T47D (cell line): ENCODE measurements around the gene NSUN5.
"Not testable (repeated sequence)": the region's sequence is repeated elsewhere in the genome, so short reads cannot be mapped to it uniquely, and the experiment has no call there.

Experiments
- DNase-seq, 2 experiments: peaks; one replicate each; pipeline versions ENCODE4 v3.0.0 to v3.0.0-alpha.2; 2011 to 2012; ENCODE audit warnings: low read depth in 1 of 2, low spot score in 1 of 2
- JUND ChIP-seq: IDR thresholded peaks from 2 replicates; pipeline ENCODE4 v1.6.1; 2012; ENCODE audit warnings: low read depth
- in situ Hi-C: cut with HindIII; loops from 2 replicates; pipeline ENCODE4 v1.10.0; 2016; ENCODE audit warnings: low sequenced_read_pairs, low pct_unique_long_range_greater_than_20kb

The NSUN5 gene

DNA sequence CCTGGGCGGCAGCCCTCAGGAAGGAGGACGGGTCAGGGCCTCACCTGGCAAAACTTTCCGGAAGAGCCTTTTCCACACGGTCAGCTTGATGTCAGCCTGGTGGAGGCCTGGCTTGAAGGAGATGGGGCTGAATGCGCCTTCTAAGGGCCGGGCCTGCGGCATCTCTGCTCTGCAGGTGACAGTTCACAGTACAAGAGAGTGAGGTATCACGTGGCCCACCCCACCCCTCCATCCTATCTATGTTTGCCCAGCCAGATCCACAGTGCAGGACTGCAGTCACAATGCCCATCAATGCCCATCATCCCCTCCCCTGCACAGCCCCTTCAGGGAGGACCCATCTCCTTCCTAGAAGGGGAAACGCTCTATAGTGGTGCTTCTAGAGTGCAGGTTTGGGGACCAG, 7.9 kb upstream of the NSUN5 start:
- TF ChIP-seq JUND: no peak
- in situ Hi-C loops: no loop called here
- no peak for DNase-seq

DNA sequence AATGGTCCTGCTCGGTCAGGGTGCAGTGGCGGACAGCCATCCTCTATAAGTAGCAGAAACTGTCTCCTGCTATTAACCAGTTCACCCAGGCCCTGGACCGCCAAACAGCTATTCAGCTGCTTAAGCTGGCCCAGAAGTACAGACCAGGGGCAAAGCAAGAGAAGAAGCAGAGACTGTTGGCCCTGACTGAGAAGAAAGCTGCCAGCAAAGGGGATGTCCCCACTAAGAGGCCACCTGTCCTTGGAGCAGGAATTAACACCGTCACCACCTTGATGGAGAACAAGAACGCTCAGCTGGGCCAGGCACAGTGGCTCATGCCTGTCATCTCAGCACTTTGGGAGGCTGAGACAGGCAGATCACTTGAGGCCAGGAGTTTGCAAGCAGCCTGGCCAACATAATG, 5.6 kb upstream of the NSUN5 start:
- DNase-seq: no peak
- no peak for TF ChIP-seq JUND
- in situ Hi-C loops: no loop called here

DNA sequence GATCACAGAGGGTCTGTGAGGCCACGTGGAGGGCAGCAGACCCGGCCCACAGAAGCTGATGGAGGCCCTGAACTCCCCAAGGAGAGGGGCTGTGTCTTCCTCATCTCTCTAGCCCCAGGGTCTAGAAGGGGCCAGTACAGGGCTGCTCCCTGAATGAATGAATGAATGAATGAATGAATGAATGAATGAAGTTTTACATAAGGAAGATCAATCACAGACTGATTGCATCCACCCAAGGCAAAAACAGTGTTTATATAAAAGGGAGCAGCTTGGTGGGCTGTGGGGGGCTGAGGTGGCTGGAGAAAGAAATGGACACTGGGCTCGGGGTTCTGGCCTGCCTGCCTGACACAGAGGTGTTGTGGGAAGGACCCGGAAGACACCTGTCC, 4.9 kb upstream of the NSUN5 start:
- in situ Hi-C loops: no loop called here
- no peak for DNase-seq
- TF ChIP-seq JUND: no peak

DNA sequence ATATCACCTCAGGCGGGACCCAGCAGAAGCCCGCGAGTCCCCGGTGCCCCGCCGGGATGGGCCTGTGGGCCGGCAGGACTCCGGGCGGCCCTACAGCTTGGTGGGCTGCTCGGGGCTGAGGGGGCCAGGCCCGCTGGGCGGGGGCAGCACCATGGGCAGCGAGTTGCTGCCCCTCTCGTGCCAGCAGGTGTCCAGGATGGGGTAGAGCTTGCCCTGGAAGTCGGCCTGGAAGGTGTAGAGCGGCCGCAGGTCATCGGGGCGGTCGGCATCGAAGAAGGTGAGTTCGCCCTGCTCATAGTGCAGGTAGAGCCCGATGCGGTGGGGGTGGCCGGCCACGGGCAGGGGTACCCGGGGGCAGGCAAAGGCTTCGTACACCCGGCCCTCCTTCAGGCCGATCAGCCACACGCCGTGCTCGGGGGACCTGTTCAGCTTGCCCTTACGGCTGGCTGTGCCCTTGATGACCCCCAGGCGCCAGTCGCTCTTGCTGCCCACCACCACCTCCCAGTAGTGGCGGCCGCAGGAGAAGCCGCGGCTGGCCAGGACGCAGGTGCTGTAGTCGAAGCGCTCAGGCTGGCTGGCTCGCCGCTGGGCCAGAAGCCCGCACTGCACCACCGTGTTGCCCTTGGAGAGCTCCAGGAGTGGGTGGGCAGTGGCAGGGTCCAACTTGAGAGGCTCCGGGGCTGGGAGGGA, 4.3 kb upstream of the NSUN5 start:
- in situ Hi-C loops: no loop called here
- no peak for TF ChIP-seq JUND
- DNase-seq: no peak

DNA sequence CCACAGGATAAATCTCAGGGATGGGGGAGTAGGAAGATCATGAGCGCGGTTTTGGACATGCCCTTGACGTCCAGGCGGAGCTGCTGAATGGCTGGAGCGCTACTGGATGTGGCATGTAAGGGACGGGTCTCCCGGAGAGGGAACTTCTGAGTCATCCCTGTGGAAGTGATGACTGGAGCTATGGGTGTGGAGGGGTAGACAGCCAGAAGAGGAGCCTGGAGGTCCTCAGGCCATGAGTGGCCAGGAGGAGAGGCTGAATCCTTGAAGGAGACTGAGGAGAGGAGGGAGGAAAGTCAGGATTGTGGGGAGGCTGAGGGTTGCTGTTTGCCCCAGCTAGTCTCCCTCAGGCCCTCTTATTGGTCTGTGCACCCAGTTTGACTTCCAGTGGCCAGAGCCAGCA, 2.8 kb upstream of the NSUN5 start:
- in situ Hi-C loops, DNase-seq: not testable (repeated sequence)

DNA sequence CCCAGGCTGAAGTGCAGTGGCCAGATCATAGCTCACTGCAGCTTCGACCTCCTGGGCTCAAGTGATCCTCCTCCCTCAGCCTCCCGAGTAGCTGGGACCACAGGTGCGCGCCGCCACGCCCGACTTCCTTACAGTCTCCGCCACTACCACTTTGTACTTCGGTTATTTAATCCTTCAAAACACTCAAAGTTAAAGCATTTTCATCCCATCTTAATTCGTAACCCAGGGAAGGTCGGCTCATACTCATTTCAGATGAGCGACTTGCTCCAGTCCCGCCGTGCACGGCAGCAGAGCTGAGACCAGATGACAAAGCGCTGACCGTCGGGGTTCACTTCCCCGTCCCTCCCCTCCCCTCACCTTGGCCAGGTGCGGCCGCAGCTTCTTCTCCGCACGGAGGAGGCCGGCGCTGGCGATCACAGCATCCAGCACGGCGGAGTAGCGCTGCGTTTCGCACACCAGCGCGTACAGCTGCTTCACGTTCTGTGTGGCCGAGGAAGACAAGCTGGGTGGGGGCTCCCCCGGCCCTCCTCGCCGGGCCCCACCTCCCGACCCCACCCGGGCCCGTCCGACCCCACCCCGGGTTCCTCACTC, 457 bp downstream of the NSUN5 start:
- in situ Hi-C loops: no loop called here
- DNase-seq: peak; percentile 34 to 49
- no peak for TF ChIP-seq JUND

DNA sequence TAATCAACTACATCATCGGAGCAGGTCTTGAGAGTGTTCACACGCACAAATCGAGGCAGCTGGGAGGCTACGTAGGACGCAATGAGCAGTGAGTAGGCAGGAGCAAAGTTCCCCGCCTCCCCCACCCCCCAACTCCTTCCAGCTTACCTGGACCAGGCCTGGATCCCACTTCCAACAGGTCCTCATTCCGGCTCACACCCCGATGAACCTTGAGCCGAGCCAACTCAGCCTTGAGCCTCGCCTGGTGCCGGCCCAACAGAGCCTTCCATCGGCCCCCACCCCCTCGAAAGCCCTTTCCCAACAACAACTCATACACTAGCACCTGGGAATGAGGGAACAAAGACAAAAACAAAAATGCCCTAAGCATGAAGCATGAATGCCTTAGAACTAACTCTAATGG, 1.2 kb downstream of the NSUN5 start:
- in situ Hi-C loops: no loop called here
- DNase-seq: no peak
- no peak for TF ChIP-seq JUND

DNA sequence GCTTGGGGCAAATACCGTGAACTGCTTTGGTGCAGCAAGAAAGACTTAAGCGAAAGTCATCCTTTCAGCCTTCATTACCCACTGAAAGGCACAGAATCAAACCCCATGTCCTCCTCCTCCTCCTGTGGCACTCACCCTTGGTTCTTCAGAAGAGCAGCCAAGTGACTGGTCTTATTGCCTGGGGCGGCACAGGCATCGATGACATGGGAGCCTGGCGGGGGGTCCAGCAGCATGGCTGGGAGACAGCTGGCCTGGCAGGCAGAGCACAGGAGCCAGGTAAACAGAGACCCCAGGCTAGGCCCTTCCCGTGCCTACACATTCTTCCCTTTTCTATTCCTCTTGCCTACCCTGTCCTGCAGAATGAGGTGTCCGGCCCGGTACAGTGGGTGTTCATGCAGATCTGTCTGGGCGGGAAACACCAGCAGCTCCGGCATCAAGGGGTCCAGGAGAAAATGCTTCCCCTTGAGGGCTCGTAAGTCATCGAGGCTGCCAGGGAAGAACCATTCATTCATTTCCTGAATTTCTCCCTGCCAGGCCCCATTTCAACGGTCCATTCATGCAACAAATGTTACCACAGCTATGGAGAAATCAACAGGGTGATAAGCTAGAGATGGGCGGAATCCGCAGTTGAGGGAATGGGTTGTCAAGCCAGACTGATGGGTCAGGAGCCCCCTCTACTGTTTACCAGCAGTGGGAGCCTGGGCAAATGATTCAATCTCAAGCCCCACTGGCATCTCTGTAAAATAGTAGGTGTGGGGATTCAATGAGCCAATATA, 3.8 kb downstream of the NSUN5 start:
- in situ Hi-C loops, DNase-seq: not testable (repeated sequence)

DNA sequence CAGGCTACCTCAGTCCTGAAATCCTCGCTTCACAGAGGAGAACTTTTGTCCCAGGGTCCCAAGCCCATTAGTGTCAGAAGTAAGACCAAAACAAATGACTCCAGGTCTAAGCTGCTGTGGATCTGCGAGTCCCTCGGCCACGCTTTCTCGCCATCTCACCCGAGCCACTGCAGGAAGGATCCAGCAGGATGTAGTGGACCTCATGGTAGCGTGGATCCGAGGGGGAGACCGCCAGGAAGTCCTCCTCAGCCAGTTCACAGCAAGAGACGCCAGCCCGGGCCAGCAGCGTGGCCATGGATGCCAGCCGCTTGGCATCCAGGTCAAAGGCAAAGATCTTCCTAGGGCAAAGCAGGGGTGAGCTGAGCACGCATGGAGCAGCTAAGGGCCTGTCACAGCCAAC, 4.6 kb downstream of the NSUN5 start:
- in situ Hi-C loops: no loop called here
- TF ChIP-seq JUND: no peak
- no peak for DNase-seq

DNA sequence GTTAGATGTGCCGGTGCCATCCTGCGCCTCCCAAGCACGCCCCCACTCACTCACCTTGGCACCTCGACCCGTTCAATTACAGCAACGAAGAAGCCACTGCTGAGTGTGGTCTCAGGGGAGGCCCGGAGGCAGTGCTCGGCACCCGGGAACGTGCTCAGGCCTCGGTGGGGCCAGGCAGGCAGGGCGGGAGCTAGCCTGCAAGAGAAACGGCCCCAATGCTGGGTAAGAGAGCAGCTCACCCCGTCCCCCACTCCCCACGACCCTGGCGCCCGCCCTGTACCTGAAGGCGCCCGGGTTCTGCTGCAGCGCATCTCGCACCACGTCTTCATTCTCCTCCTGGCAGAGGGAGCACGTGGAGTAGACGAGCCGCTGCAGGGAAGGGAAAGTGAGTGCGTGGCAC, 5.1 kb downstream of the NSUN5 start:
- in situ Hi-C loops: no loop called here
- no peak for DNase-seq
- TF ChIP-seq JUND: no peak

DNA sequence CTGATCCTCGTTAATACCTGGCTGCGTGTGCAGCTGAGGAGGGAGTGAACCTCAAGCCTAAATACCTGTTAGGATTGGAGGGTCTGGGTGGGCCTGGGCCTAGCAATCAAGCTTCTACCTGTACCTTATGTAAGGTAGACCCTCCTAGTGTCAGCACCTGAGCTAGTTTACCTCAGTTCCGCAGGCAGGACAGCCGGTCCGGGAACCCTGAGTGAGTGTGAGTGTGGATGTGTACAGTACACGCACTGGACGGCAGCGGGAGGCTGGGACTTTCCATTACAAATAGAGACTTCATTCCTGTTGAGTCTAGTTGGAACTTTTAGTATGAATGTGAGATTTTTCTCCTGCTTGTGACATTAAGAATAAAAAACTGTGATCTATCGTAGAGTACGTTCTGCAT, 5.8 kb downstream of the NSUN5 start:
- in situ Hi-C loops, DNase-seq: not testable (repeated sequence)

DNA sequence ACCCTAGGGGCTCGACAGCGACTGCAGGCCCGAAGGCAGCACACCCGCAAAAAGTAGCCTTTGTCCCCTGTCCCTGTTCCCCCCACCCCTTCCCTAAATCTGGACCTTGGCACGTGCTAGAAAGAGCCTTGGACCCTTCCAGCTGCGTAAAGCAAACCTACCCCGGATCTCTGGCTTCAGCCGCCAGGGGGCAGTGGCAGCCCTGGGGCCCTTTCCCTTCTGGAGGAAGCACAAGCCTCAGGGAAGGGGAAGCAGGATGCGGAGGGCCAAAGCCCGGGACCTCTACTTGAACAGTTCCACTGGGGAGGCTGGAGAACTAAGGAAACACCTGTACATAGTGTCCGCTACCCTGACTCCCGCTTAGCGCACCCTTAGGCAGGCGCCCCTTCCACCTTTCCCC, 7.5 kb downstream of the NSUN5 start:
- in situ Hi-C loops, DNase-seq: not testable (repeated sequence)

DNA sequence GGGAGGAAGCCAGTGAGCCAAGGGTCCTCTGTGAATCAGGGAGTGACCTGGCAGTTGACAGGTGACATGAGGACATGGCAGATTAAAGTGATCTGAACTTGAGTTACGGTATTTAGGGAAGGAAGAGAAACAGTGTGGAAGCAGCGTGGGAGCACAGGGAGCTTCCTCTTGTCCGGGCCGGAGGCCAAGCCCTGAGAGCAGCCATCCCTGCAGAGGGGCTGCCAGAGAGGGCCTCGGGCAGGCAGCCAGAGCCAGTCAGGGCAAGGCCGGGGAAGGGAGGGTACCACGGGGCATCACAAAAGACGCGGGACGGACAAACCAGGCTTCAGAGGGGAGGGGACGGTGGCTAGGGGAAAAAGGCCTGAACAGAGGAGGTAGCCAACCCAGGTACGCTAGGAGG, 8.8 kb downstream of the NSUN5 start:
- in situ Hi-C loops, DNase-seq: not testable (repeated sequence)

DNA sequence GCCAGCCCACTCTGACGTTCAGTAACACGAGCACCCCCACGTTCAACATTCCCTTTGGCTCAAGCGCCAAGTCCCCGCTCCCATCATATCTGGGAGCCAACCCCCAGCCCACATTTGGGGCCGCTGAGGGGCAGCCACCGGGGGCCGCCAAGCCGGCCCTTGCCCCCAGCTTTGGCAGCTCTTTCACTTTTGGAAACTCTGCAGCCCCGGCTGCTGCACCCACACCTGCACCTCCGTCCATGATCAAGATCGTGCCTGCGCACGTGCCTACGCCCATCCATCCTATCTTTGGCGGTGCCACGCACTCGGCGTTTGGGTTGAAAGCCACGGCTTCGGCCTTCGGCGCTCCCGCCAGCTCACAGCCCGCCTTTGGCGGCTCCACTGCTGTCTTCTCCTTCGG, 10.9 kb downstream of the NSUN5 start:
- DNase-seq, in situ Hi-C loops: not testable (repeated sequence)

DNA sequence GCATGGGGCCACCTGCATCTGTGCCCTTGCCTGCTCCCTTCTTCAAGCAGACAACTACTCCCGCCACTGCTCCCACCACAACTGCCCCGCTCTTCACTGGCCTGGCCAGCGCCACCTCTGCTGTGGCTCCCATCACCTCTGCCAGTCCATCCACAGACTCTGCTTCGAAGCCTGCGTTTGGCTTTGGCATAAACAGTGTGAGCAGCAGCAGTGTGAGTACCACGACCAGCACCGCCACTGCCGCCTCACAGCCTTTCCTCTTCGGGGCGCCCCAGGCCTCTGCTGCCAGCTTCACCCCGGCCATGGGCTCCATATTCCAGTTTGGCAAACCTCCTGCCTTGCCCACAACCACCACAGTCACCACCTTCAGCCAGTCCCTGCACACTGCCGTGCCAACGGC, 11.4 kb downstream of the NSUN5 start:
- DNase-seq, in situ Hi-C loops: not testable (repeated sequence)

DNA sequence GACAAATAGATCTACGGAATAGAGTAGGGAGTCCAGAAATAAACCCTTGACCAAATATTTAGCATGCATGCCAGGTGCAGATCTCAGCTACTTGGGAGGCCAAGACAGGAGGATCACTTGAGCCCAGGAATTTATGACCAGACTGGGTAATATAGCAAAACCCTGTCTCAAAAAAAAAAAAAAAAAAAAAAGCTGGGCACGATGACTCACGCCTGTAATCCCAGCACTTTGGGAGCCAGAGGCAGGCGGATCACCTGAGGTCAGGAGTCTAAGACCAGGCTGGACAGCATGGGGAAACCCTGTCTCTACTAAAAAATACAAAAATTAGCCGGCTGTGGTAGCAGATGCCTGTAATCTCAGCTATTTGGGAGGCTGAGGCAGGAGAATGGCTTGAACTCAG, 31.4 kb downstream of the NSUN5 start:
- in situ Hi-C loops, DNase-seq: not testable (repeated sequence)

DNA sequence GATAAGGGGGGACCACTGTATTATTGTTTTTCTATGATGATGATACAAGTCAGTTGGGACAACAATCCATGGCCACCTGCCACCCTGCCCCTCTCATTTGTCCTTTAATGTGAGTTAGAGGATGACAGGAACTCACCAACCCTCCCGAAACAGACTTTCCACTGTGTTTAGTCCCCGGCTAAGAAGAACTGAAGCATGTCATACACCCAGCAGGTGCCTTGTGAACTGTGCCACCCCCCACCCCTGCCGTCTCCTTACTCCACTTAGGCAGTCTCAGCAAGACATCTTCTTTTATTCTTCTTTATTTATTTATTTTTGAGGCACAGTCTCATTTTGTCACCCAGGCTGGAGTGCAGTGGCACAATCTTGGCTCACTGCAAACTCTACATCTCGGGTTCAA, 40.8 kb downstream of the NSUN5 start:
- DNase-seq, in situ Hi-C loops: not testable (repeated sequence)

DNA sequence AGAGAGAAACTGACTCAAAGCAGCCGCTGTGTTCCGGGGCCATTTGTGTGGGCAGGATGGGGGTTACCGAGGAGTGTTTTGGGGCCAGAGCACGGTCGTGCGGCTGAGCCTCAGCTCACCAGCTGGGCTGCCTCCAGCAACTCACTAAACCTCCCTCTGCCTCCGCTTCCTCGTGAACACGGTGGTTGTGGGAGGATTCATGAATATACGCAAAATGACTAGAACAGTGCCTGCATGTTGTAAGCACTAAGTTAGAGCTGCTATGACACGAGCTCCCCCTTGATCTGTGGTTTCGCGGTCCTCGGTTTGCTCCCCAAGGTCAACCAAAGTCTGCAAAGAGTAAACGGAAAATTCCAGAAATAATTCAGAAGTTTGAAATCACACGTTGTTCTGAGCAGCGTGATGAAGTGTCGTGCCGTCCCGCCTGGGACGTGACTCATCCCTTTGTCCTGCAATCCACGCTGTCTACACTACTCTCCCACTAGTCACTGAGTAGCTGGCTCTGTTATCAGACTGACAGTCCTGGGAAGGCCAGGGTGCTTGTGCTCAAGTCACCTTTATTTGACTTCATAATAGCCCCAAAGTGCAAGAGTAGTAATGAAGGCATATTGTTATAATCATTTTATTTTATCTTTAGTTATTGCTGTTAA, 41.8 kb downstream of the NSUN5 start:
- in situ Hi-C loops, DNase-seq: not testable (repeated sequence)
